Measurements from ENCODE around the gene SDR39U1.

DNA sequence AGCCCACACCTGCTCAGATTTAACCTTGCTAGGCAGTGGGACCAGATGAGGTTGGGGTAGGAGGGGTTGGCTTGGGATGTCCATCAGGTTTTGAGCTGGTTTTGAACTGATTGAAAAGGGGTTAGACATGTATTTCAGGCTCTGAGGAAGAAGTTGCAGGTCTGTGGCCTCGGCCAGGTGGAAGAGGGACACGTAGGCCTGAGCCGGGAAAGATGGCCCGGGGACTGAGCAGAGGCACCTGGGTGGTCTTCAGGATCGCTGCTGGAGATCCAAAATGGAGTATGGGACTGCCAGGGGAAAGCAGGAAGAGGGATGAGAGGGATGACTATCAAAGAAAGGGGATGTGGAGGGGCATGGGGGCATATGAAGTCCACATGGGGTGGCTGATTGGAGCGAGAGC, 36.2 kb downstream of the SDR39U1 start:
- TF ChIP-seq, protein P1, sequence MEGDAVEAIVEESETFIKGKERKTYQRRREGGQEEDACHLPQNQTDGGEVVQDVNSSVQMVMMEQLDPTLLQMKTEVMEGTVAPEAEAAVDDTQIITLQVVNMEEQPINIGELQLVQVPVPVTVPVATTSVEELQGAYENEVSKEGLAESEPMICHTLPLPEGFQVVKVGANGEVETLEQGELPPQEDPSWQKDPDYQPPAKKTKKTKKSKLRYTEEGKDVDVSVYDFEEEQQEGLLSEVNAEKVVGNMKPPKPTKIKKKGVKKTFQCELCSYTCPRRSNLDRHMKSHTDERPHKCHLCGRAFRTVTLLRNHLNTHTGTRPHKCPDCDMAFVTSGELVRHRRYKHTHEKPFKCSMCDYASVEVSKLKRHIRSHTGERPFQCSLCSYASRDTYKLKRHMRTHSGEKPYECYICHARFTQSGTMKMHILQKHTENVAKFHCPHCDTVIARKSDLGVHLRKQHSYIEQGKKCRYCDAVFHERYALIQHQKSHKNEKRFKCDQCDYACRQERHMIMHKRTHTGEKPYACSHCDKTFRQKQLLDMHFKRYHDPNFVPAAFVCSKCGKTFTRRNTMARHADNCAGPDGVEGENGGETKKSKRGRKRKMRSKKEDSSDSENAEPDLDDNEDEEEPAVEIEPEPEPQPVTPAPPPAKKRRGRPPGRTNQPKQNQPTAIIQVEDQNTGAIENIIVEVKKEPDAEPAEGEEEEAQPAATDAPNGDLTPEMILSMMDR (IDR thresholded peaks at IDR 0.05): no peak
- no peak for TF ChIP-seq ZFX (IDR thresholded peaks at IDR 0.05; ENCODE audit: borderline replicate concordance)
